Smooth muscle cell (in vitro differentiated cells): Measurements from ENCODE around the gene PNPLA3. TPM values are rescaled to one million over a fixed set of nuclear protein-coding genes. Genes with fewer than 3 reads are reported as not detected.

Experiments
- DNase-seq: peaks from one replicate; lab custom pipeline; 2025; ENCODE audit not compliant: unreplicated experiment; lab: John Stamatoyannopoulos, UW
- H2AFZ ChIP-seq: fragments of 200-600 bp; sonication (generic); 2 replicates; pipeline ENCODE4 v1.6.0; 2016; ENCODE audit warnings: antibody characterized with exemption, low read depth, mild to moderate bottlenecking
- H3F3A ChIP-seq: fragments of 200-600 bp; sonication (generic); 2 replicates; pipeline ENCODE4 v1.6.0; 2017; ENCODE audit warnings: antibody characterized with exemption, low read depth
- H3K27ac ChIP-seq: fragments of 200-600 bp; sonication (generic); 2 replicates; pipeline ENCODE4 v1.5.1; 2016; ENCODE audit warnings: low read depth, mild to moderate bottlenecking
- H3K27me3 ChIP-seq: fragments of 200-600 bp; sonication (generic); 2 replicates; pipeline ENCODE4 v1.6.1; 2016; ENCODE audit warnings: low read depth, mild to moderate bottlenecking
- H3K36me3 ChIP-seq: fragments of 200-600 bp; sonication (generic); 2 replicates; pipeline ENCODE4 v1.5.1; 2016; ENCODE audit warnings: low read depth
- H3K4me1 ChIP-seq: fragments of 200-600 bp; sonication (generic); 2 replicates; pipeline ENCODE4 v1.5.1; 2016; ENCODE audit warnings: low read depth
- H3K4me2 ChIP-seq: fragments of 200-600 bp; sonication (generic); 2 replicates; pipeline ENCODE4 v1.6.0; 2016; ENCODE audit warnings: mild to moderate bottlenecking
- H3K4me3 ChIP-seq: fragments of 200-600 bp; sonication (generic); 2 replicates; pipeline ENCODE4 v1.5.1; 2016; ENCODE audit warnings: mild to moderate bottlenecking
- H3K79me2 ChIP-seq: fragments of 200-600 bp; sonication (generic); 2 replicates; pipeline ENCODE4 v1.6.0; 2016; ENCODE audit warnings: low read depth, mild to moderate bottlenecking
- H3K9ac ChIP-seq: fragments of 200-600 bp; sonication (generic); 2 replicates; pipeline ENCODE4 v1.6.0; 2016; ENCODE audit warnings: low read depth
- H3K9me3 ChIP-seq: fragments of 200-600 bp; sonication (generic); replicated peaks from 2 replicates; pipeline ENCODE4 v1.5.1; 2016; ENCODE audit warnings: low read depth
- H4K20me1 ChIP-seq: fragments of 200-600 bp; sonication (generic); 2 replicates; pipeline ENCODE4 v1.6.0; 2016; ENCODE audit warnings: low read depth
- CTCF ChIP-seq: fragments of 200-600 bp; sonication (generic); IDR thresholded peaks from 2 replicates; pipeline ENCODE4 v1.5.1; 2017; ENCODE audit warnings: borderline replicate concordance, mild to moderate bottlenecking, antibody characterized with exemption; ENCODE audit not compliant: insufficient read depth, poor library complexity, severe bottlenecking
- WGBS: methylation state at CpG from one replicate; pipeline ENCODE4 v1.1.7; 2016; ENCODE audit warnings: low lambda C conversion rate; 5-methylcytosine and 5-hydroxymethylcytosine counted together
- polyA plus RNA-seq: library from polyadenylated mRNA; unstranded; fragments of >200 nt; fragmentation: Nextera tagmentation; extraction: Ambion mirVana; gene quantifications from 2 replicates; pipeline ENCODE4 v1.2.1, GENCODE V29; 2016
- total RNA-seq: library from RNA; depleted of rRNA; stranded (reverse); fragments of >200 nt; gene quantifications from 2 replicates; pipeline ENCODE4 v1.2.3, GENCODE V29; 2014

The PNPLA3 gene
- total and polyA plus RNA-seq, 2 experiments from 2014 or later: 11.0 to 14.5 TPM

DNA sequence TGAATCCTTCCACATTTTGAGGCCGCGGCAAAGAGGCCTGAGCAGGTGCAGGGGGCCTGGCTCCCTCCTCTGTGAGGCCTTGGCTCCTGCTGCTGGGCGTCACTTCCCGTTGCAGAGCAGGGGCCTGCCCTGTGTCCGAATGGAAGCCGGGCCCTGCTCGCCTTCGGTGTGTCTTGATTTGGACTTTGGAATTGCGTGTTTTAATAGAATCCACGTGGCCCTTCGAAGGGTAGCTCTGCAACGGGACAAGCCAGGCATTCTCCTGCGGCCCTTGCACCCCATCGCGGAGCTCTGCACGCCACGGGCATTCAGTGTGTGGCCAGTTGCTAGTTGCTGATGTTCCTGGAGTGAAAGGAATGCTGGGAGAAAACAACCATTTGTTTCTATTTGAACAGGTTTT lies 57.4 kb downstream of the PNPLA3 start:
- Histone ChIP-seq H3K79me2 (no peaks in the 10 kb centered on the region), H3K27ac (no peak overlapping the region)
- WGBS: 99% methylated on average over 17 of the region's 17 CpGs

DNA sequence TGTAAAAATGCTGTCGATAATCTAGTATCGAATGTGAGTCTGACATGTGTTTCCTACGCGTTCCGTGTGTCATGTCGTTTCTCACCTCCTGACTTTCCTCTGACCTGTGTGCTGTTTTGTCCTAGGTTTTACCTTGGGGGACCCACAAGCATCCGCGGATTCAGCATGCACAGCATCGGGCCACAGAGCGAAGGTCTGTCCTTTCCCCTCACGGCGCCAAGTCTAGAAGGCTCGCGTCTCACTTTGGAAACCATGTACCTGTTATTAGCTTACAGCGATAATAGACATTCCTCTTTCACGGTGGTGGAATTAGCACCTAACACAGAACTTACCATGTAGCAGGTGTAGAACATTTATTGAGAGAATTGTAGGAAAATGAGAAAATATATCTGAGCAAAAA lies 60.2 kb downstream of the PNPLA3 start:
- 98% methylated on average over 16 of the region's 16 CpGs for WGBS
- H3K27me3 ChIP-seq: no peaks in the 10 kb centered on the region
- H3K9me3 ChIP-seq: no peaks in the 10 kb centered on the region
- TF ChIP-seq CTCF: no peak
- no peak overlapping the region for H3K4me3 ChIP-seq
- H3K4me2 ChIP-seq: no peak overlapping the region
- peaks cover 5% of the 10 kb centered on the region for H4K20me1 ChIP-seq
- peaks cover 13% of the 10 kb centered on the region for H3K36me3 ChIP-seq
- no peaks in the 10 kb centered on the region for H3K79me2 ChIP-seq
- H2AFZ ChIP-seq: no peak overlapping the region
- H3K9ac ChIP-seq: no peak overlapping the region
- H3K27ac ChIP-seq: no peak overlapping the region
- DNase-seq: no peak
- no peaks in the 10 kb centered on the region for H3K4me1 ChIP-seq
- no peaks in the 10 kb centered on the region for H3F3A ChIP-seq

More for the DNA sequence above, 57.4 kb downstream of the PNPLA3 start:
- Histone ChIP-seq H3K36me3 (peaks cover 6% of the 10 kb centered on the region), H3K9ac (no peak overlapping the region), H3K4me3 (no peak overlapping the region), H3K4me1 (no peaks in the 10 kb centered on the region), H2AFZ (no peak overlapping the region), H4K20me1 (no peaks in the 10 kb centered on the region), H3K9me3 (no peaks in the 10 kb centered on the region), H3K27me3 (no peaks in the 10 kb centered on the region), H3K4me2 (no peak overlapping the region), H3F3A (no peaks in the 10 kb centered on the region)
- DNase-seq: no peak
- TF ChIP-seq CTCF: no peak

- Histone ChIP-seq H3F3A (no peaks in the 10 kb centered on the region), H4K20me1 (peaks cover 5% of the 10 kb centered on the region), H3K36me3 (peaks cover 14% of the 10 kb centered on the region), H3K27me3 (no peaks in the 10 kb centered on the region), H3K79me2 (no peaks in the 10 kb centered on the region), H3K9me3 (no peaks in the 10 kb centered on the region), H3K4me3 (no peak overlapping the region), H3K4me2 (no peak overlapping the region), H3K9ac (no peak overlapping the region), H2AFZ (no peak overlapping the region), H3K4me1 (no peaks in the 10 kb centered on the region), H3K27ac (no peak overlapping the region)
- DNase-seq: no peak
- 91% methylated on average over 12 of the region's 12 CpGs for WGBS
- no peak for TF ChIP-seq CTCF
These were observed 61.9 kb downstream of the PNPLA3 start for GRCh38 chr22:43985532-43985931.

GRCh38 chr22:43988116-43988820 lies 64.7 kb downstream of the PNPLA3 start:
- Histone ChIP-seq H3K4me2 (no peak overlapping the region), H2AFZ (no peak overlapping the region), H3K27ac (no peak overlapping the region), H4K20me1 (peaks cover 14% of the 10 kb centered on the region), H3F3A (no peaks in the 10 kb centered on the region), H3K9me3 (no peaks in the 10 kb centered on the region), H3K27me3 (no peaks in the 10 kb centered on the region), H3K79me2 (no peaks in the 10 kb centered on the region), H3K9ac (no peak overlapping the region), H3K4me3 (no peak overlapping the region), H3K36me3 (peaks cover 12% of the 10 kb centered on the region), H3K4me1 (no peaks in the 10 kb centered on the region)
- 86% methylated on average over 8 of the region's 8 CpGs for WGBS
- no peak for DNase-seq
- TF ChIP-seq CTCF: no peak
